ENCODE results near the gene OR9Q1.
"Not testable (repeated sequence)": the region's sequence is repeated elsewhere in the genome, so short reads cannot be mapped to it uniquely, and the experiment has no call there.

Gene OR9Q1

GRCh38 chr11:58023435-58023931, at the start of gene OR9Q1:
Gene OR9Q1, plus strand, starts transcription at chr11:58023881. Its CDS starts 155,564 bp downstream, at chr11:58179445.
- DNase-seq (ENCODE audit: low read depth): no peak

- DNase-seq (ENCODE audit: low read depth): no peak
These were observed 49.5 kb upstream of the OR9Q1 start for GRCh38 chr11:57974132-57974531.

- no peak for DNase-seq (ENCODE audit: low read depth)
These were observed 48.7 kb upstream of the OR9Q1 start for GRCh38 chr11:57974848-57975601.

- DNase-seq (ENCODE audit: low read depth): no peak
These were observed 46.0 kb upstream of the OR9Q1 start for GRCh38 chr11:57977709-57978108.

GRCh38 chr11:57978686-57979531, 44.8 kb upstream of the OR9Q1 start:
- no peak for DNase-seq (ENCODE audit: low read depth)

- DNase-seq (ENCODE audit: low read depth): no peak
These were observed 44.1 kb upstream of the OR9Q1 start for GRCh38 chr11:57979532-57980079.

- DNase-seq (ENCODE audit: low read depth): no peak
These were observed 43.5 kb upstream of the OR9Q1 start for GRCh38 chr11:57980201-57980600.

- no peak for DNase-seq (ENCODE audit: low read depth)
These were observed 42.1 kb upstream of the OR9Q1 start for GRCh38 chr11:57981536-57981935.

- no peak for DNase-seq (ENCODE audit: low read depth)
These were observed 40.9 kb upstream of the OR9Q1 start for GRCh38 chr11:57982776-57983175.

GRCh38 chr11:57983191-57983590, 40.5 kb upstream of the OR9Q1 start:
- no peak for DNase-seq (ENCODE audit: low read depth)

GRCh38 chr11:57999523-57999922, 24.2 kb upstream of the OR9Q1 start:
- not testable (repeated sequence) for DNase-seq (ENCODE audit: low read depth)

GRCh38 chr11:58000021-58000420, 23.7 kb upstream of the OR9Q1 start:
- not testable (repeated sequence) for DNase-seq (ENCODE audit: low read depth)

GRCh38 chr11:58000699-58001098, 23.0 kb upstream of the OR9Q1 start:
- DNase-seq (ENCODE audit: low read depth): no peak

GRCh38 chr11:58003036-58003435, 20.6 kb upstream of the OR9Q1 start:
- no peak for DNase-seq (ENCODE audit: low read depth)

- DNase-seq (ENCODE audit: low read depth): no peak
These were observed 20.1 kb upstream of the OR9Q1 start for GRCh38 chr11:58003591-58003990.

GRCh38 chr11:58004664-58005063, 19.0 kb upstream of the OR9Q1 start:
- DNase-seq (ENCODE audit: low read depth): no peak

GRCh38 chr11:58006940-58007339, 16.7 kb upstream of the OR9Q1 start:
- DNase-seq (ENCODE audit: low read depth): no peak

- DNase-seq (ENCODE audit: low read depth): no peak
These were observed 11.9 kb upstream of the OR9Q1 start for GRCh38 chr11:58011771-58012170.

GRCh38 chr11:58024601-58025091, 965 bp downstream of the OR9Q1 start:
- DNase-seq (ENCODE audit: low read depth): no peak

GRCh38 chr11:58027341-58027740, 3.7 kb downstream of the OR9Q1 start:
- no peak for DNase-seq (ENCODE audit: low read depth)

- no peak for DNase-seq (ENCODE audit: low read depth)
These were observed 5.2 kb downstream of the OR9Q1 start for GRCh38 chr11:58028687-58029411.

GRCh38 chr11:58030653-58031052, 7.0 kb downstream of the OR9Q1 start, which contains the start of gene OR6Q1:
Gene OR6Q1, plus strand, starts transcription at chr11:58030953. Its CDS starts 0 bp downstream, at chr11:58030953.
- no peak for DNase-seq (ENCODE audit: low read depth)

Data from non-pigmented ciliary epithelial cell (primary cell).